Lower leg skin (tissue), 3 donors: ENCODE data around the gene SLC13A5.

Source experiments
- POLR2A ChIP-seq, 2 donors: fragments of 450-650 bp; IDR thresholded peaks; one replicate each; pipeline ENCODE4 v1.6.1; 2016 to 2017; ENCODE audit warnings: antibody characterized with exemption in 2 of 2, mild to moderate bottlenecking in 1 of 2, moderate library complexity in 1 of 2
- TF ChIP-seq, protein P1 (sequence below), 3 donors: fragments of 450-650 bp; IDR thresholded peaks; one replicate each; pipeline ENCODE4 v1.5.1; 2016; ENCODE audit warnings: antibody characterized with exemption in 3 of 3, mild to moderate bottlenecking in 3 of 3, moderate library complexity in 2 of 3

DNA sequence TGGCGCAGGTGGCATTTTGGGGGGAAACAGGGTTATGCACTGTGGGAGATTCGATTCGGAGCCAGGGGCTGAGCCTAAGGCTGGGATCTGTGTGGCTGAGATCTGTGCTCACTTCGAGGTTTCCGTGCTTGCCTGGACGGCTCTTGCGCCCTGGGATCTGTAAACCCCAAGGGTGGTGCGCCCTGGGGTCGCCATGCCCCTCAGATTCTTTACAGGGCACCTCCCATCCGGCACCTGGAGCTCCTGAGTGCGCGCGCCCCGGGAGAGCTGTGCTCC, 377 bp downstream of the SLC13A5 start:
- TF ChIP-seq, protein P1, sequence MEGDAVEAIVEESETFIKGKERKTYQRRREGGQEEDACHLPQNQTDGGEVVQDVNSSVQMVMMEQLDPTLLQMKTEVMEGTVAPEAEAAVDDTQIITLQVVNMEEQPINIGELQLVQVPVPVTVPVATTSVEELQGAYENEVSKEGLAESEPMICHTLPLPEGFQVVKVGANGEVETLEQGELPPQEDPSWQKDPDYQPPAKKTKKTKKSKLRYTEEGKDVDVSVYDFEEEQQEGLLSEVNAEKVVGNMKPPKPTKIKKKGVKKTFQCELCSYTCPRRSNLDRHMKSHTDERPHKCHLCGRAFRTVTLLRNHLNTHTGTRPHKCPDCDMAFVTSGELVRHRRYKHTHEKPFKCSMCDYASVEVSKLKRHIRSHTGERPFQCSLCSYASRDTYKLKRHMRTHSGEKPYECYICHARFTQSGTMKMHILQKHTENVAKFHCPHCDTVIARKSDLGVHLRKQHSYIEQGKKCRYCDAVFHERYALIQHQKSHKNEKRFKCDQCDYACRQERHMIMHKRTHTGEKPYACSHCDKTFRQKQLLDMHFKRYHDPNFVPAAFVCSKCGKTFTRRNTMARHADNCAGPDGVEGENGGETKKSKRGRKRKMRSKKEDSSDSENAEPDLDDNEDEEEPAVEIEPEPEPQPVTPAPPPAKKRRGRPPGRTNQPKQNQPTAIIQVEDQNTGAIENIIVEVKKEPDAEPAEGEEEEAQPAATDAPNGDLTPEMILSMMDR (IDR thresholded peaks at IDR 0.05), result no peak
- no peak for TF ChIP-seq POLR2A (IDR thresholded peaks at IDR 0.05)
